GM18517 (cell line): ENCODE data around the gene DGKD.
"Not testable (repeated sequence)": the region's sequence is repeated elsewhere in the genome, so short reads cannot be mapped to it uniquely, and the experiment has no call there.

Experiments used
- ATAC-seq: cut with Tn5 transposase; IDR thresholded peaks from one replicate; pipeline ENCODE4 v1.9.1; 2021; ENCODE audit warnings: mild to moderate bottlenecking, moderate library complexity; ENCODE audit not compliant: unreplicated experiment

The DGKD gene

DNA sequence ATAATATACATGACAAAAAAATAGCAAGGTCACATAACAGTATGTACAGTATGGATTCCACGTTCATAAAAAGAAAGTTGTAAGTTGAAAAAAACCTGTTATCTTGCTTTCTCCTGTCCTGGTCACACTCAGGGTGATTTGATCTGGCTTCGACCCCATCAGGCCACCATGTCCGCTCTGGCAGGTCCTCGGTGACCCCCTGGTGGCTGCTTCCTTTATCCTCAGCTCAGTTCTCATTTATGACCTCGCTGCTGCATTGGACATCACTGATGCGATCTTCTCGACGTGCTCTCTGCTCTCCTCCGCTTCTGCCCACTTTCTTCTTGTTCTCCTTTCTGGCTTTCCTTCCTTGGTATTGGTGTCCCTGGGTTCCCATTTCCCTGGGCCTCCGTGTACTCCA is 29.7 kb downstream of the DGKD start:
- ATAC-seq, result no peak

DNA sequence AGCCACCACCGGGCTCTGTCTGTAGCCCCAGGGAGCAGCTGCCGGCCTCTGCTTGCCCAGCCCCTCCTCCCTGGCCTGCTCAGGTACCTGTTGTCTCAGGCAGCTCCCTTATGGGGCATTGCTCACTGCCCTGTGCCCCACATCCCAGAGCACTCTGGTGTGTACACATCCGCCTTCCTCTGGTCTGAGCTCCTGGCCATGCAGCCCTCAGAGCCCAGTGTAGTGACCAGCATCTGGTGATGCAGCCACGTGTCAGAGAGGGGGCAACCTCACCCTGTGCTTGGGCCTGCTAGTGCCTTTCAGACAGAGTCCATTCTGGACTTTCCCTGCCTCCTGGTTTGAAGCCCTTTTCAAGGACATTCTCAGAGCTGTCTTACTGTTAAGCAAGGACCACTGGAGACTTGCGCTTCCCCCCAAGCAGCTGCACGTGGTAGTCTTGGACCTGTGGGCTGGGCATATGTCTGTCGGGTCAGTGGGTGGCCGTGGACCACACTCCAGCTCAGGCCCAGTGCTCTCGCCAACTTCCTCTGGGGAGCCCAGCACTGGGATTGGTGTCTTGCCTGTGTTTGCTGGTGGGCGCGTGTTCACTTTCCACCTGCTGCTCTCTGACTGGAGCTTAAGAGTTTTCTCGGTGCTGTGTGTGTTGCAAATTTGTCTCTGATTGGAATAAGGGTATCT is 30.7 kb downstream of the DGKD start:
- ATAC-seq, result peak; percentile 14

DNA sequence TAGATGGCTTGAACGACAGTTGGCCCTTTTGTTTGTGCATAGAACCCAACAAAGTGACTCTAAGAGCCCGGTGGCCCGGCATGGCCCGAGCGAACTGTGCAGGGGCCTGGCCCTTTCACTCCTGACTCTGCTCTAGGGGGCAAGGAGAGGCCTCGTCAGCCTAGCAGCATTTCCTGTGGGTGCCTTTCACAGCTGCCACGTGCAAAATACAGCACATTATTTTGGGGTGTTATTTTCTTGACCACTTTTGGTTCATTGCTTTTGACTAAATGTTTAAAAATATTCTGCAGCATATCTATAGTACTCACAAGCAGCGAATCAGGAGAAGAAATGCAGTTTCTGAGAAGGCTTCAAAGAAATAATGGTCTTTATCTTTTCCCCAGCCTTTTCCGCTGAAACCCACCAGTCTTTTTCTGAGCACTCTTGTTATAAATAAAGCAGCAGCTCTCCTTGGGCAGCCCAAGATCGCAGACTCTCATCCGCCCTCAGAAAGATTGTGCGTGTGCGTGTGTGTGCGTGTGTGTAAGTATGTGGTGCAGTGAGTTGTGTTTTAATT is 31.3 kb downstream of the DGKD start:
- peak; percentile 69 for ATAC-seq

DNA sequence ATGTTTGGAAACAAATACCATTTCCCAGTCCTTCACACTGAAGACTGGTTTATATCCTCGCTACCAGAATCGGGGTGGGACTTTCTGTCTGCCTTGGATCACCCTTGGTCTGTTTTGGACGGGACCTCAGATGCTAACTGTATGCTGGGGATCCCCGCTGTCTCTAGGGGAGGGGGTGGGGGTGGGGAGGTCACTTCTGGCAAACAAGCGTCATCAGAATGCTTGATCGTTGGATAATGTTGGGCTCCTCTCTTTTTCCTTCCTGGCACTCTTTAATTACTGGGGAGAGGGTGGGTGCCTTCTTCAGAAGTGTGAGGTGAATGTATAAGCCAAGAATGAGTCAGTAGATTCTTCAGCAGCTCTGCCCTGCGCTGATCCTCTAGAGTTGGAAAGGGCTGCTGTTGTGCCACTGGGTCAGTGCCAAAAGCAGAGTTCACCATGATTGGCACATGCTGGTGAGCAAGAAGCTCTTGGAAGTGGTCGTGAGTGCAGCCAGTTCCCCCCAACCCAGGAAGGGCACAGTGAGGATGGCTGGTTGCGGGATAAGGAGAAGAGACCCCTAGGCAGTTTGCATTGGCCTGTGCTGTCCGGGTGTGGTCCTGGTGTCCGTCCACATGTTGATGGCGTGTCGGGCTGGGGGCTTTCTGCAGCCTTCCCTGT is 32.2 kb downstream of the DGKD start:
- ATAC-seq, result no peak

DNA sequence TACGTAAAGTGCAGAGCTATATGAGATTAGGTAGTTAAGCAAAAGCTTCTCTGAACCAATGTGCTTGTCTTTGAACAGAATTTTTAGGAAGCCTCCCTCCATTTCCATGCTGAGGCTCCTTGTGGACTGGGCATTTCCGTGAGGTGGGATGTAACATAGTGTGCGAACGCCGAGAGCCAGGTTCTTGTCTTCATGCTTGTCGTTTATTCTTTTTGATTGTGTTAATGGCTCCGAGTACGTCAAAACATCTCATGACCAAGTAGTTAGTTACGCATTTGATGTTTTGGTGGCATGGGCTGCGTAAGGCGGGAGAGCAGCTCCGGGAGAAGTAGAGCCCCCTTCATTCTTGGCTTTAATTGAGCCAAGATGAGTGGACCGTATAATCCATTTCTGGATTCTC is 32.9 kb downstream of the DGKD start:
- no peak for ATAC-seq

DNA sequence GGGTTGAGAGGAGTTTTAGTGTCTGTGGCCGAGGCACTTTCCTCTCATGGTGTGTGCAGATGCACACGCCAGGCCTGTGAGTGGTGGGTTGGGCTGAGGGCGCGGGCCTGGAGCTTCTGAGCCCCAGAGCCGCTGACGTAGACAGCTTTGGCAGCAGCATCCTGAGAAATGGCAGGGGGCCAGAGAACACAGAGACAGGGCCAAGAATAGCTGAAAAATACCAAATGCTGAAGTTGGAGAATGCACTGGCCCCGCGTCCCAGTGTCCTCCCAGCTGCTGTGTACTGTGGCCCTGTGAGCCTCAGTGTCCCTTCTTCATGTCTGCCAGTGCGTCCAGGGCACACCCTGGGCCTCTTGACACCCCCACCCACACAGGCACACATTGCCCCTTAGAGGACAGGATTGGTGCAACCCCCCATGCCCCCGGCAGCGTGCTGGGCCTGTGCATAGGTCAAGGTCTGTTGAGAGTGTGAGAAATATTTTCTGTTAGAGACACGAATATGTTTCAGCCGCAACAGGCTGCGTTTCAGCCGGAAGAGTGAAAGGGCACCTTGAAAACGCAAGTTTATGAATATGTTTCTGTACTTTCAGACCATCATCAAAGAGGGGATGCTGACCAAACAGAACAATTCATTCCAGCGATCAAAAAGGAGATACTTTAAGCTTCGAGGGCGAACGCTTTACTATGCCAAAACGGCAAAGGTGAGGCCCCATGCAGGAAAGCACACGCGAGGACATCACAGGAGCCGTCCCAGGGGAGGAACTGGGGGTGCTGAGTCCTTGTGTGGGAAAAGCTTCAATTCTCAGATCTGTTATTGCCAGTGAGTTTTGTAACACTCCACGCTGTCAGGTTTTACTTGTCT is 33.6 kb downstream of the DGKD start:
- no peak for ATAC-seq

DNA sequence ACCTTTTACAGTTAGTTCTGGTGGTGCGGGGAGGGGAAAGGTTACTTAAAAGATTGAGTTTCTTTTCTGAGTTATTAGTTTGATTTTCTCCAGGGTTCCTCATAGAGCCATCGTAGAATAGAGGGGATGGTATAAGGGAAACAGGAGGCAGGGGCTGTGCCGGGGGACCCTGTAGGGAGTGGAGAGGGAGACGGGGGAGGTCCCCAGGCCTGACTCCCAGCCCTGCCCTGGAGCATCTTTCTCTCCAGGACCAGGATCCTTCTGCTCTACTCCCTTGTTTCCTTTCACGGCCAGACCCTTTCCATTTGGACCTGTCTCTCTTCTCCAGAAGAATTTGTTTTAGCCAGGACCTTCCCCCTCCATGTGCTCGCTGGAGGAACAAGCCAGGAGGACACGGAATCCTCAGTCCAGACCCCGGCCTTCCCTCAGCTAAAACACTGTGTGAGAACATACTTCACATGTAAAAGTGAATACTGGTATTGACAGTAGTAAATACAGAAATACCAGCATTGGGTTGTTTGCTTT is 35.4 kb downstream of the DGKD start:
- no peak for ATAC-seq

DNA sequence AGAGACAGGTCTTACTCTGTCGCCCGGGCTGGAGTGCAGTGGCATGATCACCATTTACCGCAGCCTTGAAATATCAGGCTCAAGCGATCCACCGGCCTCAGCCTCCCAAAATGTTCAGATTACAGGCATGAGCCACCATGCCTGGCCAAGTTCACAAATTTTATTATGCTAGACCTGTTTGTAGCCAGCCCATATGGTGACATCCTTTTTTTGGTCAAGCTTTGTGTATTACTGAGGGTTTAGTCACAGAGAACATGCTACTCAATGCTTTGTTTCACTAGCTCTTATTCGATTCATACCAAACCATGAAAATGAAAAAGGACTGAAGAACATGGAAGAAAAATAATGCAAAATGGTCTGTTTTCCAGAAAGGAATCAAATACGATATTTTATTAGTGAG is 41.4 kb downstream of the DGKD start:
- no peak for ATAC-seq

DNA sequence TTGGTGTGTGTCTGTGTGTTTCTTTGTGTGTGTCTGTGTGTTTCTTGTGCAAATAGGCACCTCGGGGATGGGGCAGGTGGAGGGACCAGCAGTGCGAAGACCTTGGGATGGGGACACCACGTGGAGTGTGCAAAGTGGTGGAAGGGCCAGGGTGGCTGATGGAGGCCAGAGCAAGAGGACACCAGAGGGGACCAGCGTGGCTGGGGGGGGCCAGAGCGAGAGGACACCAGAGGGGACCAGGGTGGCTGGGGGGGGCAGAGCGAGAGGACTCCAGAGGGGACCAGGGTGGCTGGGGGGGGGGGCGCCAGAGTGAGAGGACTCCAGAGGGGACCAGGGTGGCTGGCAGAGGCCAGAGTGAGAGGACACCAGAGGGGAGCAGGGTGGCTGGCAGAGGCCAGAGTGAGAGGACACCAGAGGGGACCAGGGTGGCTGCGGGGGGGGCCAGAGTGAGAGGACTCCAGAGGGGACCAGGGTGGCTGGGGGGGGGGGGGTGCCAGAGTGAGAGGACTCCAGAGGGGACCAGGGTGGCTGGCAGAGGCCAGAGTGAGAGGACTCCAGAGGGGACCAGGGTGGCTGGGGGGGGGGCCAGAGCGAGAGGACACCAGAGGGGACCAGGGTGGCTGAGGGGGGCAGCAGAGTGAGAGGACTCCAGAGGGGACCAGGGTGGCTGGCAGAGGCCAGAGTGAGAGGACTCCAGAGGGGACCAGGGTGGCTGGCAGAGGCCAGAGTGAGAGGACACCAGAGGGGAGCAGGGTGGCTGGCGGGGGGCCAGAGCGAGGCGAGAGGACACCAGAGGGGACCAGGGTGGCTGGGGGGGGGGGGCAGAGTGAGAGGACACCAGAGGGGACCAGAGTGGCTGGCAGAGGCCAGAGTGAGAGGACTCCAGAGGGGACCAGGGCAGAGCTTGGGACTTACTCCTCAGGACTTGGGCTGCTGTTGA is 42.7 kb downstream of the DGKD start:
- ATAC-seq, result not testable (repeated sequence)

DNA sequence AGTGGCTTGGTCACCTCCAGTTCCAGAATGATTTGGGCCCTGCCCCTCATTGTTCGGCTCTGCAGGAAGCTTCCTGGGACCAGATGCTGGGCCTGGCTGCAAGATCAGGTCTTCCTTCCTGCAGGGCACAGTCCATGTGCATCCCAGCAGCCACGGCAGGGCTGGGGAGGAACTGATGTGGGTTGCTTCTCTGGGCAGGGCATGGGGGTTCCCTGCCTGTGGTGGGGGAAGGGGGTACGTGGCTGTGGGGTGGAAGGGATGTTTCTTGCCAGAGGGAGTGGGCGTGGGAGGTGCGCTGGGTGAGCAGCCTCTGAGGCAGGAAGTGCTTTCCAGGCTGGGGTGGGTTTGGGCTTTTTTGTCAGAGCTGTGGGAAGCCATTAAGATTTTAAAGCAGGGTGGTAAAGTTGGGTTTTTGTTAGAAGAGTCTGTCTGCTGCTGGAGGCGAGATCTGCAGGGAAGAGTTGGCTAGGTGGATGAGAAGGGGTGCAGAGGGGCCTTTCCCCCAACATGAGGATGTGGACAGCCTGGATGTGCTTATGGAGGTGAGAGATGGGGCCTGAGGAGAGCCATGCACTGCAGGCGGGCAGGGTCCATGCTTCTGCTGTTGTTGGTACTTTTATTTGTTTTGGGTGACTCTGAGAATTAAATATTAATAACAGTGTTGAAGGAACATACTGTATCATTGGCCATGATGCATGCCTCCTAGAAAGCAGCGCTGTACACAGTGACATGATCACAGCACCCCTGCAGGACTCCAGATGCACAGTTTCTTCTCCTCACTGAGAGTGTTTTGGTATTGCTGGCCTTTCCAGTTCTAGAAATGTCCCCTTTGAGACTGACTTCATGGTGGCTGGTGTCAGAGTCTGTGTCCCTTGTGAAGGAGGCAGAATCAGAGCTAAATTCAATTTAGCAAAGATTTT is 45.3 kb downstream of the DGKD start:
- no peak for ATAC-seq

DNA sequence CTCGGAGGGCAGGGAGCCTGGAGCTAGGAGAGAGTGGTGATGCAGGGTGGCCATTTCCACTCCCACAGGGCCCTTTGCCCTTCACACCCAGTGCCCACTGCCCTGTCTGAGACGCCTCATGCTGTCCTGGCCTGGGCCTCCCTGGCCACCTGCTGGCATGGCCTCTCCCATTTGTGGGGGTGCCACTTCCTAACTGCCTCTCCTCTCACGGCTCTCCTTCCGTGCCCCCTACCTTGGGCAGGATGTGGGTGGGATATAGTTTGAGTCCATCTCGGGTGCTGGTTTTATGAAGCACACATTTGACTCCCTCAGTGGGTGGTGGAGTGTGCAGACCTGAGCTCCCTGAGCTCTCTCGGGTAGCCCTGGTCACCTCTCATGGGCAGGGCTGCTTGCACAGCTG is 46.0 kb downstream of the DGKD start:
- no peak for ATAC-seq

DNA sequence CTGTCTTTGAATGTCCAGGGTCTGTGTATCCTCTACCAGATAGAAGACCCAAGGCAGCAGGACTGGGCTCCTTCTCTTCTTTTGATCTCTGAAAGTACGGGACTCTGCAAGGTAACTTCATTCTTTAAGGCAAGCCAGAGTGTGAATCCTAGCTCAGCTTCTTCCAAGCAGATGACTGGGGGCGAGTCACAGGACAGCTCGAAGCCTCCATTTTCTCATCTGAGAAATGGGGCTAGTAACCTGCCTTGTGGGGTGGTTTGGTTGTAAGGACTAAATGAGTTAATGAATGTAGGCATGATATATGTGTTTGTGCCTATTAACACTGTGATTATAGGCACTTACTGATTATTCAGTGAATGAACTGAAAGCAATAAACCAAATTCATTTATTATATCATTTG is 46.7 kb downstream of the DGKD start:
- ATAC-seq, result no peak

DNA sequence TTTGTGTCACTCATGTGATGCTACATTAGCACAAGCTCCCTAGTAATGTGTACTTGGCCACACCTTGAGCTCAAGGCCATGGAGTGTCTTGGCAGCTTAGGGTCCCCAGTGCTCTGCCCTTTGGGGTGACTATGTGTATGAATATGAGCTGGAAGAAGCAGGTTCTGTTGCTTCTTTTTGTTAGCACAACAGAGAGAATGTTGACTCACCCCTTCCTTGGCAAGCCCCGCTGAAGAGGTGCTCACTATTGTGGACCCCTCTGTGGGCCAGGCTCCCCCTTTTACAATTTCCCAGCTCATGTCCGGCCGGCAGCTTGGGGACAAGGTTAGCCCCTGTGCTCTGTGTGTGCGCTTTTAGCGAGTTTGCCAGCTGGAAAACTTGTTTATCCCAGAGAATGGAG is 48.1 kb downstream of the DGKD start:
- no peak for ATAC-seq

DNA sequence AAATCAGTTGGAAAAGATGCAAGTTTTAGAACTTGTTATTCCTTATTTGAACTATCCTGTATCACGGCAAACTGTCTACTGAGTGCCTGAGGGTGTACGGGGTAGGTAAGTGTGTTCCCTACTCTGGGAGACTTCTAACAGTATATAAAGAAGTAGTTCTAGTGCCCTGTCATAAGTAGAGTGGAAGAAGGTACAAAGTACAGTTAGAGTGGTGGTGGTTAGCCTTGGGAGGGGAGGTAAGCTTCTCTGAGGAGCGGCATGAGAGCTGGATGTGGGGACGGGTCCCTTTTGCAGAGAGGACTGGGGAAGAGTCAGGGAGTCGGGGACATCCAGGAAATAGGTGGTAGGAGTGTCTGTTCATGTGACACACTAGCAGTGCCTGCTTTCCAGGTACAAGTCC is 48.5 kb downstream of the DGKD start:
- no peak for ATAC-seq

DNA sequence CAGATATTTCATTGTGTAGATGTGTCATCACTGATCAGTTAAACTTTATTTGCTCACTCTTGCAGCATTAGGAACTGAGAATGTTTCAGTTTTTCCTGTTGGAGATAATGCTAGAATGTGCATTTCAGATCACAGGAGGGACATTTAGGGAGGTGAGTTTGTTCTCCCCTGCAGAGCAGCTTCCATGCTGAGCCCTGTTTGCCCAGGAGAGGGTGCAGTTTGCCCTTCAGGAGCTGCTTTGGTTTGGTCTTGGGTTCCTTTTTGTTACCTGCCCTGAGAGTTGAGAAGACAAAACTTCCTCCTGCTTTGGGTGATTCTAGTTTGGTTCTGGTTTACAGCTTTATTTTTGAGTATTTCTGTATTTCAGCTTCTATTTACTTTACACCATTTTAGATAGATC is 49.9 kb downstream of the DGKD start:
- ATAC-seq, result no peak

DNA sequence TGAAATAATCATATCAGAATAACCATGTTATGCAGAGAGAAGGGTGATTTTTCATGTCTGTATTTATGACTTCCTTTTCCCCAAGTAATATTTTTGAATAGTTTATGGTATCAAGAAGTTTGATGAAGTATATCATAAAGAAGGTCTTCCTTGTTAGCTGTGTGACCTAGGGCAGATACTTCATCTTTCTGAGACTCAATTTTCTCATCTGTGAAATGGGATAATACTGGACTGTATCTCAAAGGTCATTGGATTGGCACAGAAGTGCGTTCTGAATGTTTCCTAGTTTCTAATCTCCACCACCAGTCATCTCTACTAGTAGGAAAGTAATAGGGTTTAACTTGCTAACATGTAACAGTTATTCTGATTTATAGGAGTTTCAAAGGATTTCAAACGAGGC is 52.6 kb downstream of the DGKD start:
- ATAC-seq, result no peak

DNA sequence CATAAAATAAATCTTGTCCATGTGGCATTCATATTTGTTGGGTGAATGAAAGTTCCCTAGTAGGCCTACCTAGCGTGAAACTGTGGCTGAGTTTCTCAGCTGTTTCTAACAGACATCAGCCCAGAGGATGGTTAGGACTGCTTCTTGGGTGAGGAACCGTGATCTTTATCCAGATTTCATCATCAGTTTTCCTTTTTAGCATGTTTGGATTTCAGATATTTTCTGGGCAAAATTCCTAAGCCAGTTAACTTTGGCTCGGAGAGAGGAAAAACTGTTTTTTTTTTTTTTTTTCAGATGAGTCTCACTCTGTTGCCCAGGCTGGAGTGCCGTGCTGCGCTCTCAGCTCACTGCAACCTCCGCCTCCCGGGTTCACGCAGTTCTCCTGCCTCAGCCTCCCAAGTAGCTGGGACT is 53.5 kb downstream of the DGKD start:
- ATAC-seq, result no peak

DNA sequence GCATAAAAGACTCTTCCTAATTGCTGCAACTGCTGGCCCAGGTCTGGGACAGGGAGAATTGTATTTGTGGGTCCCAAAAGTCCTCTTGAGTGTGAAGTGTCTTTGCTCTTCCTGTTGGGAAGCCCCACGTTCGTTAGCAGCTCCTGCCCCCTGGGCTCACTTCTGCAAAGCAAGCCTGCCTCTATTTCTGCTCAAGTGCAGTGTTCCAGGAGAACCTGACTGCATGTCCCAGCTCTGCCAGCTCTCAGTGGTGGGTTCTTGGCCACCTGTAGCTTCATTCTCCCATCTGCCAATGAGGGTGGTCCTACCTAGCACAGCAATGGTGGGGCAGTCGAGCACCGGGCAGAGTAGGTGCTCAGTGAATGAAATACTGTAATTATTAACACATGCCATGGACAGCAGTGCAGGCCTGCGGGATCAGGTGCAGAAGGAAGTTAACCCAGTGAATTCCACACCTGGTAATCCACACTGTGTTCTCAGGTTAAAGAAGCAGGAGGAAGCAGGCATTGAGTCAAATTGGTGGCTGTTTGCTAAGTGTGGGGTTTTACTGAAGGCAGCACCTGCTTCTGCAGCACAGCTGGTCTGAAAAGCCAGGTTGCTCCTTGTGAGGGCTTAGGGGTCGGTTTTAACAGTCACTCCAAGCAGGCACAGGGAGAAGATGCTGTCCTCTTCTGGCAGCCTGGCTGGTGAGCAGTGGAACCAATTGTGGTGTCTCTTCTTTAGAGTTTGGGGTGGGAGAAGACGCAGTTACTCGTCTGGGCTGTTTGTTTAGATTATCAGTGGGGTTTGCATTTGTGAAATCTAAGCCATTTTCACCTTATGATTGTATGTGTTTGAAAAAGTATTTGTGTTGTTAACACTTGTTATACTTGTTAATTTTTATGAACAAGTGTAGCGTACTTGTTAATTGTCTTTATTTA is 54.3 kb downstream of the DGKD start:
- no peak for ATAC-seq
